T follicular helper cell (primary cell): ENCODE measurements around the gene RRAD.
A peak's percentile ranks its signal among the peaks of the same experiment; 100 is the strongest.

ENCODE experiments used
- DNase-seq: peaks from one replicate; pipeline ENCODE4 v3.0.0-alpha.2; 2020; ENCODE audit warnings: low read depth

The RRAD gene

GRCh38 chr16:66881014-66881417 lies 44.3 kb downstream of the RRAD start:
- DNase-seq, result no peak

- peak; percentile 85 for DNase-seq
Measured at GRCh38 chr16:66880288-66881013, 44.9 kb downstream of the RRAD start, which contains the start of gene PDP2. TSS of gene PDP2 (plus strand) at chr16:66880515. CDS start at chr16:66884285, 3,770 bp downstream.

GRCh38 chr16:66878067-66878466 lies 47.3 kb downstream of the RRAD start:
- no peak for DNase-seq

GRCh38 chr16:66874079-66874775 lies 51.1 kb downstream of the RRAD start:
- no peak for DNase-seq

GRCh38 chr16:66873685-66874055 lies 51.7 kb downstream of the RRAD start:
- DNase-seq, result no peak

DNA sequence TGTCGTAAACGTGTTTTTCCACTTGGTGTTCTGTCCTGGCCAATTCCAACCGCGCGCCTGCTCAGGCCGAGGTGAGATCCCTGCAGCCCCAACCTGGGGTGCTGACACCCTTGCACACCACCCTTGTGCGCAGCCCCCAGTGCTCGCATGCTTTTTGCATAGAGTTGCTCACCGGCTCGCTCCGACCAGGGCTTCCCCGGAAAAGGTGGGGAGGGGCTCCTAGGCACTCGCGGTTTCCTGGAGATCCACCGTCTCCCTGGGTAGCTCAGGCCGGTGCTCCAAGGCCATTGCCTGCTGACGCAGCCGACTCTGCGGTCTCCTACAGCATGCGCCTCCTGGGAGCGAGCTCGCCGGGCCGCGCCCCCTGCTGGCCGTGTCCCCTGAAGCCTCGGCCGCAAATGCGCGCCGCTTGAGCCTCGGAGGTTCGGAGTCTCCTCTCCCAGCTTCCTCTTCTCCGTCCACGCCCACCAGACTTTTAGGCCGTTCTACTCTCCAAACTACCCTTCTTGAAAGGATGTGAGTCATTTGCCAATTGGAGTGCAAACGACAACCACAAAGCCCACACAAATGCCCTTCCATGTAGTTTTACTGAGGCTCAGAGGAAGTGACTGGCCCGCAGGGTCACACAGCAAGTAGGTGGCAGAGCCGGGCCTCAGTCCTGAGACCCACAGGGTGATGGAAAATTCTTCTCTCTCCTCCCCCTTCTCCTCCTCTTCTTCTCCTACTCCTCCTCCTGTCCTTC lies 52.2 kb downstream of the RRAD start:
- peak; percentile 69 for DNase-seq

DNA sequence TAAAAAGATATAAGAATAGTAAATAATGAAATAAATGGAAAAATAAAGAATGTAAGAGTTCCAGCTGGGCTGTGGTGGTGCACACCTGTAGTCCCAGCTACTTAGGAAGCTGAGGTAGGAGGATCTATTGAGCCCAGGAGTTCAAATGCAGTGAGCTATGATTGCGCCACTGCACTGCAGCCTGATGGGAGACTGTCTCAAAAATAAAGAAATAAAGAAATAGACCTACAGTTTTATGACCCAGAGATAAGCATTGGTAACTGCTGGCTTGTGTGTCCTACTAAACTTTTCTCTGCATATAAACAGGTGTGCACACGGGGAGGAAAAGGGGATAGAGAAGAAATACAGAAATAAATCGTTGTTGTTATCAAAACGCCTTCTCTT lies 52.8 kb downstream of the RRAD start:
- DNase-seq, result no peak

GRCh38 chr16:66871840-66872239 lies 53.5 kb downstream of the RRAD start:
- DNase-seq, result no peak
